CD8-positive, alpha-beta memory T cell (primary cell): ENCODE data around the gene TMEM238. TPM values are rescaled to one million over a fixed set of nuclear protein-coding genes. Genes with fewer than 3 reads are reported as not detected.

Experiments used
- CTCF ChIA-PET: fragments of 350-600 bp; sonication (Branson Sonifier 250); formaldehyde crosslinking; loops from one replicate; lab custom pipeline; 2021; ENCODE audit warnings: antibody characterized with exemption; lab: Charles Lee
- POLR2A ChIA-PET: fragments of 350-600 bp; sonication (Branson Sonifier 250); formaldehyde crosslinking; loops from one replicate; lab custom pipeline; 2021; ENCODE audit warnings: antibody characterized with exemption; lab: Charles Lee
- DNase-seq, 5 donors: peaks; one replicate each; pipeline versions ENCODE4 v3.0.0 to v3.0.0-alpha.2; 2020 to 2022; ENCODE audit warnings: mixed read lengths in 1 of 5
- H3K27ac ChIP-seq: one replicate; pipeline ENCODE4 v1.7.0; 2013; ENCODE audit warnings: low read depth, mild to moderate bottlenecking, low read length, moderate library complexity
- H3K27me3 ChIP-seq: 2 replicates; pipeline ENCODE4 v1.7.0; 2013; ENCODE audit warnings: low read length, mild to moderate bottlenecking; ENCODE audit not compliant: insufficient read depth, poor library complexity, severe bottlenecking
- H3K36me3 ChIP-seq: 2 replicates; pipeline ENCODE4 v1.7.0; 2013; ENCODE audit warnings: mild to moderate bottlenecking, low read length, moderate library complexity; ENCODE audit not compliant: insufficient read depth
- H3K4me1 ChIP-seq: 2 replicates; pipeline ENCODE4 v1.7.0; 2013; ENCODE audit warnings: mild to moderate bottlenecking, low read length, moderate library complexity; ENCODE audit not compliant: insufficient read depth
- H3K4me3 ChIP-seq: 2 replicates; pipeline ENCODE4 v1.7.0; 2013; ENCODE audit warnings: mild to moderate bottlenecking, low read length
- H3K9me3 ChIP-seq: 2 replicates; pipeline ENCODE4 v1.7.0; 2013; ENCODE audit warnings: mild to moderate bottlenecking, low read length
- H3K27ac Mint-ChIP-seq, 8 donors: one replicate each; pipeline ENCODE4 v1.8.0; 2020 to 2021; ENCODE audit warnings: mixed read lengths in 8 of 8, mild to moderate bottlenecking in 6 of 8, inconsistent platforms in 3 of 8, moderate library complexity in 3 of 8
- H3K27me3 Mint-ChIP-seq, 2 donors: one replicate each; pipeline ENCODE4 v1.8.0; 2020 to 2021; ENCODE audit warnings: mixed read lengths in 2 of 2, mild to moderate bottlenecking in 1 of 2, moderate library complexity in 1 of 2
- H3K36me3 Mint-ChIP-seq, 3 donors: one replicate each; pipeline ENCODE4 v1.8.0; 2020 to 2021; ENCODE audit warnings: mixed read lengths in 3 of 3, inconsistent platforms in 1 of 3, mild to moderate bottlenecking in 1 of 3
- H3K4me1 Mint-ChIP-seq, 3 donors: one replicate each; pipeline ENCODE4 v1.8.0; 2020 to 2021; ENCODE audit warnings: mixed read lengths in 3 of 3, inconsistent platforms in 1 of 3, mild to moderate bottlenecking in 1 of 3
- H3K4me3 Mint-ChIP-seq, 7 donors: one replicate each; pipeline ENCODE4 v1.8.0; 2020 to 2021; ENCODE audit warnings: mixed read lengths in 7 of 7, mild to moderate bottlenecking in 6 of 7, moderate library complexity in 4 of 7, inconsistent platforms in 2 of 7
- H3K9me3 Mint-ChIP-seq, 5 donors: one replicate each; pipeline ENCODE4 v1.8.0; 2020 to 2022; ENCODE audit warnings: mixed read lengths in 5 of 5, mild to moderate bottlenecking in 3 of 5, moderate library complexity in 2 of 5, inconsistent platforms in 1 of 5
- polyA plus RNA-seq: library from polyadenylated mRNA; unstranded; fragments of 300-500 nt; fragmentation: Illumina TruSeq; gene quantifications from one replicate; pipeline ENCODE4 v1.2.3, GENCODE V29; 2021
- total RNA-seq, 2 experiments: library from RNA; stranded (reverse); gene quantifications; one replicate each; pipeline ENCODE4 v1.2.3, GENCODE V29; 2021

TMEM238 gene
- total and polyA plus RNA-seq, 3 experiments from 2014 or later: 1.9 to 14.1 (median 13.3) TPM

- no peaks in the 10 kb centered on the region for H3K36me3 Mint-ChIP-seq
- Histone ChIP-seq H3K27me3 (no peaks in the 10 kb centered on the region), H3K4me1 (no peaks in the 10 kb centered on the region), H3K9me3 (no peaks in the 10 kb centered on the region), H3K36me3 (no peaks in the 10 kb centered on the region), H3K4me3 (no peak overlapping the region), H3K27ac (no peak overlapping the region)
- H3K4me1 Mint-ChIP-seq: peaks cover 0 to 5% (median 0%) of the 10 kb centered on the region in 3 donors
- H3K4me3 Mint-ChIP-seq: no peak overlapping the region
- ChIA-PET POLR2A (interaction anchor here (0.7 kb wide), 1 partner anchor 54 kb away, joined by 3 read pairs; no protein-coding TSS in a partner anchor), CTCF (no interaction called here)
- peaks cover 0 to 12% of the 10 kb centered on the region in 2 donors for H3K27me3 Mint-ChIP-seq
- peak overlapping the region in 1 of 8 donors; percentile 65 for H3K27ac Mint-ChIP-seq
- H3K9me3 Mint-ChIP-seq: no peaks in the 10 kb centered on the region
- no peak for DNase-seq
Measured at GRCh38 chr19:55358943-55359908, 24.9 kb downstream of the TMEM238 start.

- peaks cover under 1% of the 10 kb centered on the region for H3K27me3 ChIP-seq
- ChIA-PET CTCF (no interaction called here), POLR2A (no interaction called here)
- Mint-ChIP-seq H3K36me3 (no peaks in the 10 kb centered on the region), H3K4me1 (peaks cover 3 to 12% (median 6%) of the 10 kb centered on the region in 3 donors), H3K27me3 (peaks cover 2 to 13% of the 10 kb centered on the region in 2 donors), H3K4me3 (no peak overlapping the region), H3K27ac (no peak overlapping the region), H3K9me3 (no peaks in the 10 kb centered on the region)
- no peaks in the 10 kb centered on the region for H3K9me3 ChIP-seq
- peaks cover 6% of the 10 kb centered on the region for H3K4me1 ChIP-seq
- H3K4me3 ChIP-seq: no peak overlapping the region
- H3K36me3 ChIP-seq: no peaks in the 10 kb centered on the region
- DNase-seq: no peak
- no peak overlapping the region for H3K27ac ChIP-seq
Measured at GRCh38 chr19:55358493-55358892, 25.6 kb downstream of the TMEM238 start.

- peak overlapping the region in 4 of 7 donors; percentile 15 to 57 (median 46) for H3K4me3 Mint-ChIP-seq
- POLR2A ChIA-PET: interaction anchor here (1.0 kb wide), 1 partner anchor 29 kb away, joined by 3 read pairs; the partner anchor contains the start of gene TMEM238
- CTCF ChIA-PET: interaction anchor here (0.7 kb wide), 1 partner anchor 63 kb away, joined by 3 read pairs; no protein-coding TSS in a partner anchor
Measured at GRCh38 chr19:55355213-55355821, 28.8 kb downstream of the TMEM238 start.

GRCh38 chr19:55354698-55355212 is 29.3 kb downstream of the TMEM238 start, which contains the start of gene COX6B2:
COX6B2 (minus strand) TSS chr19:55354719; CDS start chr19:55354521, 198 bp downstream.
- Mint-ChIP-seq H3K27ac (peak within 1 kb of the TSS in 6 of 8 donors; percentile 32 to 89 (median 82)), H3K4me3 (peak within 1 kb of the TSS; percentile 65 to 90 (median 83)), H3K36me3 (no peaks in the 10 kb centered on the region), H3K27me3 (peaks cover 24 to 47% of the 10 kb centered on the region in 2 donors), H3K4me1 (peaks cover 17 to 38% (median 24%) of the 10 kb centered on the region in 3 donors), H3K9me3 (no peaks in the 10 kb centered on the region)
- Histone ChIP-seq H3K4me3 (peak within 1 kb of the TSS; percentile 47), H3K4me1 (peaks cover 13% of the 10 kb centered on the region), H3K9me3 (no peaks in the 10 kb centered on the region), H3K36me3 (no peaks in the 10 kb centered on the region), H3K27me3 (peaks cover 22% of the 10 kb centered on the region), H3K27ac (no peak within 1 kb of the TSS)
- CTCF ChIA-PET: no interaction called here
- peak in 1 of 5 donors; percentile 10 for DNase-seq
- POLR2A ChIA-PET: interaction anchor here (1.0 kb wide), 1 partner anchor 30 kb away, joined by 3 read pairs; the partner anchor contains the start of gene TMEM238

More at GRCh38 chr19:55355213-55355821, 28.8 kb downstream of the TMEM238 start:
- Histone ChIP-seq H3K27ac (no peak overlapping the region), H3K9me3 (no peaks in the 10 kb centered on the region), H3K36me3 (no peaks in the 10 kb centered on the region), H3K4me3 (no peak overlapping the region), H3K27me3 (peaks cover 22% of the 10 kb centered on the region), H3K4me1 (peaks cover 13% of the 10 kb centered on the region)
- Mint-ChIP-seq H3K9me3 (no peaks in the 10 kb centered on the region), H3K27ac (no peak overlapping the region), H3K4me1 (peaks cover 17 to 38% (median 24%) of the 10 kb centered on the region in 3 donors), H3K27me3 (peaks cover 24 to 45% of the 10 kb centered on the region in 2 donors), H3K36me3 (no peaks in the 10 kb centered on the region)
- DNase-seq: no peak

- peaks cover 22% of the 10 kb centered on the region for H3K27me3 ChIP-seq
Measured at GRCh38 chr19:55353803-55354697, 30.0 kb downstream of the TMEM238 start.

GRCh38 chr19:55353356-55353802 is 30.7 kb downstream of the TMEM238 start:
- Histone ChIP-seq H3K4me1 (peaks cover 13% of the 10 kb centered on the region), H3K27ac (no peak overlapping the region), H3K9me3 (no peaks in the 10 kb centered on the region), H3K4me3 (peak overlapping the region; percentile 47), H3K27me3 (peaks cover 22% of the 10 kb centered on the region), H3K36me3 (no peaks in the 10 kb centered on the region)
- ChIA-PET CTCF (interaction anchor here (1.4 kb wide), 1 partner anchor 14 kb away, joined by 4 read pairs; the partner anchor contains the start of gene KMT5C), POLR2A (no interaction called here)
- Mint-ChIP-seq H3K36me3 (no peaks in the 10 kb centered on the region), H3K9me3 (no peaks in the 10 kb centered on the region), H3K4me1 (peaks cover 17 to 38% (median 24%) of the 10 kb centered on the region in 3 donors), H3K4me3 (peak overlapping the region; percentile 65 to 90 (median 83)), H3K27ac (peak overlapping the region in 6 of 8 donors; percentile 19 to 70 (median 43)), H3K27me3 (peaks cover 24 to 47% of the 10 kb centered on the region in 2 donors)
- no peak for DNase-seq

More at GRCh38 chr19:55353803-55354697, 30.0 kb downstream of the TMEM238 start:
- CTCF ChIA-PET: interaction anchor here (1.4 kb wide), 1 partner anchor 15 kb away, joined by 4 read pairs; the partner anchor contains the start of gene KMT5C
- Mint-ChIP-seq H3K4me3 (peak overlapping the region; percentile 65 to 90 (median 83)), H3K36me3 (no peaks in the 10 kb centered on the region), H3K9me3 (no peaks in the 10 kb centered on the region), H3K27ac (peak overlapping the region in 4 of 8 donors; percentile 81 to 89 (median 84)), H3K4me1 (peaks cover 17 to 38% (median 24%) of the 10 kb centered on the region in 3 donors), H3K27me3 (peaks cover 24 to 47% of the 10 kb centered on the region in 2 donors)
- Histone ChIP-seq H3K4me1 (peaks cover 13% of the 10 kb centered on the region), H3K4me3 (peak overlapping the region; percentile 47), H3K36me3 (no peaks in the 10 kb centered on the region), H3K9me3 (no peaks in the 10 kb centered on the region), H3K27ac (no peak overlapping the region)
- peak; percentile 52 to 73 (median 73) for DNase-seq
- POLR2A ChIA-PET: no interaction called here
